Peyer's patch (tissue), 4 donors: Measurements from ENCODE around the gene OR2T27.
"Not testable (repeated sequence)": the region's sequence is repeated elsewhere in the genome, so short reads cannot be mapped to it uniquely, and the experiment has no call there.

Experiments used
- POLR2A ChIP-seq, 2 donors: fragments of 450-650 bp; IDR thresholded peaks; one replicate each; pipeline ENCODE4 v1.5.1; 2017; ENCODE audit warnings: antibody characterized with exemption in 2 of 2, mild to moderate bottlenecking in 2 of 2, moderate library complexity in 2 of 2
- TF ChIP-seq, protein P1 (sequence below), 6 experiments: fragments of 450-650 bp in 4 of 6; fragments of 200-600 bp in 2 of 6; sonication (generic) in 1 of 6; IDR thresholded peaks; one replicate each; pipeline ENCODE4 v1.5.1; 2017 to 2019; ENCODE audit warnings: antibody characterized with exemption in 6 of 6, mild to moderate bottlenecking in 3 of 6, moderate library complexity in 1 of 6

GRCh38 chr1:248639652-248640051 is 15.7 kb downstream of the OR2T27 start:
- TF ChIP-seq, protein P1, sequence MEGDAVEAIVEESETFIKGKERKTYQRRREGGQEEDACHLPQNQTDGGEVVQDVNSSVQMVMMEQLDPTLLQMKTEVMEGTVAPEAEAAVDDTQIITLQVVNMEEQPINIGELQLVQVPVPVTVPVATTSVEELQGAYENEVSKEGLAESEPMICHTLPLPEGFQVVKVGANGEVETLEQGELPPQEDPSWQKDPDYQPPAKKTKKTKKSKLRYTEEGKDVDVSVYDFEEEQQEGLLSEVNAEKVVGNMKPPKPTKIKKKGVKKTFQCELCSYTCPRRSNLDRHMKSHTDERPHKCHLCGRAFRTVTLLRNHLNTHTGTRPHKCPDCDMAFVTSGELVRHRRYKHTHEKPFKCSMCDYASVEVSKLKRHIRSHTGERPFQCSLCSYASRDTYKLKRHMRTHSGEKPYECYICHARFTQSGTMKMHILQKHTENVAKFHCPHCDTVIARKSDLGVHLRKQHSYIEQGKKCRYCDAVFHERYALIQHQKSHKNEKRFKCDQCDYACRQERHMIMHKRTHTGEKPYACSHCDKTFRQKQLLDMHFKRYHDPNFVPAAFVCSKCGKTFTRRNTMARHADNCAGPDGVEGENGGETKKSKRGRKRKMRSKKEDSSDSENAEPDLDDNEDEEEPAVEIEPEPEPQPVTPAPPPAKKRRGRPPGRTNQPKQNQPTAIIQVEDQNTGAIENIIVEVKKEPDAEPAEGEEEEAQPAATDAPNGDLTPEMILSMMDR (IDR thresholded peaks at IDR 0.05): not testable (repeated sequence)
- not testable (repeated sequence) for TF ChIP-seq POLR2A (IDR thresholded peaks at IDR 0.05)
